ENCODE data around the gene KRTAP5-5. TPM values are rescaled to one million over a fixed set of nuclear protein-coding genes. Genes with fewer than 3 reads are reported as not detected.

KRTAP5-5 gene
- total and polyA plus RNA-seq, 2 of the 8 experiments (the other 6 are each of a cell fraction or from before 2014, with no cell fraction given): 0.09 TPM; not detected in 1

GRCh38 chr11:1628506-1629325 is 859 bp upstream of the KRTAP5-5 start:
- Histone ChIP-seq H3K4me1 (replicated peaks in 1 of 4; ENCODE audit: control insufficient read depth in 3 of 4, insufficient read depth in 4 of 4, low read length in 3 of 4) (peaks cover 0 to 4% (median 1%) of the 10 kb centered on the region in 4 experiments; a peak in 5 of 7 replicates), H2AK5ac (ENCODE audit: low read depth, low read length) (no peak overlapping the region), H2BK12ac (ENCODE audit: low read depth, low read length) (no peak overlapping the region; the same call in 1 of the 2 replicates), H3K14ac (ENCODE audit: insufficient read length) (no peak overlapping the region), H4K8ac (ENCODE audit: extremely low read depth, insufficient read depth, low read length) (peak overlapping the region; percentile 71; the same call in 1 of the 2 replicates), H3K4me2 (ENCODE audit: insufficient read depth in 1 of 2, low read depth in 2 of 2, low read length in 2 of 2) (no peak overlapping the region), H4K91ac (replicated peaks; ENCODE audit: insufficient read length, low read length) (no peak overlapping the region), H3K56ac (replicated peaks; ENCODE audit: insufficient read length, low read depth, low read length) (no peak overlapping the region), H3K18ac (ENCODE audit: extremely low read depth, low read length) (no peak overlapping the region), H3K23ac (ENCODE audit: insufficient read length) (no peak overlapping the region), H3K36me3 (ENCODE audit: control insufficient read depth in 2 of 4, insufficient read depth in 4 of 4, low read length in 3 of 4) (no peaks in the 10 kb centered on the region), H3K79me1 (ENCODE audit: low read depth, low read length) (no peaks in the 10 kb centered on the region), H2BK15ac (ENCODE audit: low read length) (no peak overlapping the region), H3K27me3 (replicated peaks in 1 of 4; ENCODE audit: control insufficient read depth in 3 of 4, extremely low read depth in 1 of 4, insufficient read depth in 3 of 4, low read length in 3 of 4) (peaks cover 0 to 16% (median 3%) of the 10 kb centered on the region in 4 experiments; a peak in 5 of 7 replicates), H4K5ac (ENCODE audit: insufficient read length, low read depth, low read length) (no peak overlapping the region), H4K20me1 (replicated peaks in 1 of 2; ENCODE audit: control insufficient read depth in 1 of 2, insufficient read depth in 2 of 2, low read length in 2 of 2) (peaks cover 0 to 2% of the 10 kb centered on the region in 2 experiments), H2BK20ac (ENCODE audit: low read length) (no peak overlapping the region), H3K4ac (replicated peaks; ENCODE audit: insufficient read length, low read depth, low read length) (no peak overlapping the region), H3K27ac (ENCODE audit: low read depth, low read length) (no peak overlapping the region), H3K23me2 (ENCODE audit: low read depth, low read length) (no peaks in the 10 kb centered on the region), H2BK5ac (ENCODE audit: low read depth, low read length) (no peak overlapping the region), H3K9me3 (ENCODE audit: insufficient read depth in 2 of 2, low read depth in 1 of 2, low read length in 1 of 2) (no peaks in the 10 kb centered on the region), H2BK120ac (replicated peaks; ENCODE audit: low read depth, low read length) (no peak overlapping the region), H3K9ac (replicated peaks in 1 of 4; ENCODE audit: extremely low read depth in 1 of 4, low read depth in 3 of 4, low read length in 3 of 4) (no peak overlapping the region), H3K4me3 (ENCODE audit: extremely low read depth in 1 of 4, insufficient read depth in 2 of 4, low read depth in 3 of 4, low read length in 4 of 4) (no peak overlapping the region), H2AFZ (ENCODE audit: low read length) (peak overlapping the region; percentile 94), H3K79me2 (ENCODE audit: control insufficient read depth in 1 of 2, insufficient read depth in 2 of 2, low read length in 2 of 2) (no peaks in the 10 kb centered on the region)
- 43% methylated on average over 35 of the region's 35 CpGs; no CpG with 5 or more reads in 1 of the 2 experiments for whole genome bisulfite sequencing, 2 experiments (ENCODE audit: extremely low coverage in 1 of 2, insufficient coverage in 1 of 2, insufficient read length in 1 of 2, insufficient replicate concordance in 2 of 2, low coverage in 1 of 2, low lambda C conversion rate in 2 of 2, missing lambda C conversion rate in 1 of 2)
- CTCF ChIA-PET (ENCODE audit: partially characterized antibody): interaction anchor here (0.7 to 6.5 kb wide), 22 partner anchors 9 to 791 kb away, joined by 3 to 47 read pairs (median 4); partner anchors contain the start of gene KRTAP5-2
- FAIRE-seq: no peak
- peak; percentile 46 to 93 for DNase-seq (ENCODE audit: low read depth in 1 of 2, low spot score in 2 of 2)
- POLR2A ChIA-PET (ENCODE audit: partially characterized antibody): interaction anchor here (0.6 to 1.6 kb wide), 3 partner anchors 16 to 246 kb away, joined by 3 to 5 read pairs (median 4); no protein-coding TSS in a partner anchor
- TF ChIP-seq RAD21 (IDR thresholded peaks at IDR 0.05 in 1 of 2, conservative IDR thresholded peaks at IDR 0.05 in 1 of 2; ENCODE audit: low read depth in 2 of 2, low read length in 2 of 2): peak; percentile 58 to 71
- TF ChIP-seq YY1 (IDR thresholded peaks at IDR 0.05; ENCODE audit: low read depth, low read length): peak; percentile 34; the same call in 1 of the 2 replicates
- TF ChIP-seq, protein P1, sequence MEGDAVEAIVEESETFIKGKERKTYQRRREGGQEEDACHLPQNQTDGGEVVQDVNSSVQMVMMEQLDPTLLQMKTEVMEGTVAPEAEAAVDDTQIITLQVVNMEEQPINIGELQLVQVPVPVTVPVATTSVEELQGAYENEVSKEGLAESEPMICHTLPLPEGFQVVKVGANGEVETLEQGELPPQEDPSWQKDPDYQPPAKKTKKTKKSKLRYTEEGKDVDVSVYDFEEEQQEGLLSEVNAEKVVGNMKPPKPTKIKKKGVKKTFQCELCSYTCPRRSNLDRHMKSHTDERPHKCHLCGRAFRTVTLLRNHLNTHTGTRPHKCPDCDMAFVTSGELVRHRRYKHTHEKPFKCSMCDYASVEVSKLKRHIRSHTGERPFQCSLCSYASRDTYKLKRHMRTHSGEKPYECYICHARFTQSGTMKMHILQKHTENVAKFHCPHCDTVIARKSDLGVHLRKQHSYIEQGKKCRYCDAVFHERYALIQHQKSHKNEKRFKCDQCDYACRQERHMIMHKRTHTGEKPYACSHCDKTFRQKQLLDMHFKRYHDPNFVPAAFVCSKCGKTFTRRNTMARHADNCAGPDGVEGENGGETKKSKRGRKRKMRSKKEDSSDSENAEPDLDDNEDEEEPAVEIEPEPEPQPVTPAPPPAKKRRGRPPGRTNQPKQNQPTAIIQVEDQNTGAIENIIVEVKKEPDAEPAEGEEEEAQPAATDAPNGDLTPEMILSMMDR (IDR thresholded peaks at IDR 0.05; ENCODE audit: control extremely low read depth in 1 of 3, insufficient read depth in 1 of 3, low read depth in 1 of 3, low read length in 3 of 3): peak; percentile 90 to 100 (median 98)
- TF ChIP-seq, protein P2, sequence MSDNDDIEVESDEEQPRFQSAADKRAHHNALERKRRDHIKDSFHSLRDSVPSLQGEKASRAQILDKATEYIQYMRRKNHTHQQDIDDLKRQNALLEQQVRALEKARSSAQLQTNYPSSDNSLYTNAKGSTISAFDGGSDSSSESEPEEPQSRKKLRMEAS (IDR thresholded peaks at IDR 0.05): 0 out of 2 replicates have a peak, but pooled peaks have one; percentile 38
- peak; percentile 74; the same call in 1 of the 2 replicates for TF ChIP-seq GABPA (IDR thresholded peaks at IDR 0.05; ENCODE audit: borderline replicate concordance, insufficient read depth, low read length)
- peak; percentile 65 for TF ChIP-seq ASH2L (IDR thresholded peaks at IDR 0.05; ENCODE audit: low read length)
- no peak for TF ChIP-seq SIN3A (conservative IDR thresholded peaks at IDR 0.05 in 1 of 2, IDR thresholded peaks at IDR 0.05 in 1 of 2; ENCODE audit: low read depth in 1 of 2, low read length in 2 of 2)
